NCI-H2227 (cell line): ENCODE data around the gene ANKLE1.

Experiments used
- DNase-seq: peaks from one replicate; lab custom pipeline; 2025; ENCODE audit not compliant: unreplicated experiment; lab: John Stamatoyannopoulos, UW

The ANKLE1 gene

DNA sequence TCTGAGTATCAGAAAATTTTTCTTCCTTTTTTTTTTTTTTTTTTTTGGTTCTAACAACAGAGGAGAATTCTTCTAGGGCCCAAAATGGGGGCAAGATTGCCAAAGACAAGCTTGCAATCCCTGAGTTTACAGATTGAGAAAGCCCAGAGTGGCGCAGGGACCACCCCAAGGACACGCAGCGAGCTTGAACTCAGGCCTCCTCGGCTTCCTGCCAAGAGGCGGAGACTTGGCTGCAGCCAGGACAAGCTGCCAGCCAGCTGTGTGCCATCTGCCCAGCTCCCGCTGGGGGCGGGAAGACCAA is 23.5 kb downstream of the ANKLE1 start:
- DNase-seq = no peak

DNA sequence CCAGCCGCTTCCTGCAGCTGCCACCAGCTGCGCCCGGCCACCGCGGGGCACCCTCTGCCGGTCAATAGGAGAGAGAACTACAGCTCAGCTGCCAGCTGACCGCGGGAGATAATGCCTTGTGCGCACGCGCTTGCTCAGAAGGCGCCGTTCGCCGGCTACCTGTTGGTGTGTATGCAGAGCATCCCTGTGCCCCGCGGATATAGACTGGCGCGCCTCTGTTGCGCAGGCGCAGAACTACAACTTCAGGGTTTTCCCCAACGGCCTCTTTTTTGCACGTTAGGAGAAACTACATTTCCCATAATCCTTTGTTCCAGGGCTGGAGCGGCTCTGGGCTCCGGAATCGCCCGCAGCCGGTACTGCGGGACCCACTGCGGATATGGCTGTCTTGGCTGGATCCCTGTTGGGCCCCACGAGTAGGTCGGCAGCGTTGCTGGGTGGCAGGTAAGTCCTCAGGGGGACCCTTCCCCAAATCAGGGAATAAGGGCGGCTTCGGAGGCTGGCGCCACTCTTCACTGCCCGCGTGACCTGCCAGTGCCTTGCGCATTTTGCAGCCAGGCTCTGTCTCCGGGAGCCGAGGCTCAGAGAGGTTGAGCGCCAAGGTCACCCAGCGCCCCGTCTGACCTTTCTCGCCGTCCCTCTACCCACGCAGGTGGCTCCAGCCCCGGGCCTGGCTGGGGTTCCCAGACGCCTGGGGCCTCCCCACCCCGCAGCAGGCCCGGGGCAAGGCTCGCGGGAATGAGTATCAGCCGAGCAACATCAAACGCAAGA is 24.0 kb downstream of the ANKLE1 start, which contains the start of gene MRPL34:
TSS of gene MRPL34 (plus strand) at position 356 of the 768 bp plus-strand sequence. CDS start at position 377, 21 bp downstream.
- peak; percentile 98 for DNase-seq

DNA sequence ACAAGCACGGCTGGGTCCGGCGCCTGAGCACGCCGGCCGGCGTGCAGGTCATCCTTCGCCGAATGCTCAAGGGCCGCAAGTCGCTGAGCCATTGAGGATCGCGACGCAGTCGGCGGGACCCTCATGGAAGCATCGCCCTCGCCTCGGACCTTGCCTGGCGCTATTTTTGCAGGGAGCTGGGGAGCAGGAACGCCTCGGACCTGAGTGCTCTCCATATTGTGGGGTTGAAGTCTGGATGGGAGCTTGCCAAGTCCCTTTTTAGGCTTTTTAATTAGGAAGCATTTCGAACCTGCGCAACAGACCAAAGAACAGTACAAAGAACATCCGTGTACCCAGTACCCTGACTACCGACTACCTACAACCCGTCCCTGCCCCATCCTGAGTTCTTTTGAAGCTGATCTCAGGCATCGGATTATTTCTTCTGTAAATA is 24.6 kb downstream of the ANKLE1 start:
- no peak for DNase-seq

GRCh38 chr19:17307876-17308377 is 26.2 kb downstream of the ANKLE1 start:
- DNase-seq = no peak

DNA sequence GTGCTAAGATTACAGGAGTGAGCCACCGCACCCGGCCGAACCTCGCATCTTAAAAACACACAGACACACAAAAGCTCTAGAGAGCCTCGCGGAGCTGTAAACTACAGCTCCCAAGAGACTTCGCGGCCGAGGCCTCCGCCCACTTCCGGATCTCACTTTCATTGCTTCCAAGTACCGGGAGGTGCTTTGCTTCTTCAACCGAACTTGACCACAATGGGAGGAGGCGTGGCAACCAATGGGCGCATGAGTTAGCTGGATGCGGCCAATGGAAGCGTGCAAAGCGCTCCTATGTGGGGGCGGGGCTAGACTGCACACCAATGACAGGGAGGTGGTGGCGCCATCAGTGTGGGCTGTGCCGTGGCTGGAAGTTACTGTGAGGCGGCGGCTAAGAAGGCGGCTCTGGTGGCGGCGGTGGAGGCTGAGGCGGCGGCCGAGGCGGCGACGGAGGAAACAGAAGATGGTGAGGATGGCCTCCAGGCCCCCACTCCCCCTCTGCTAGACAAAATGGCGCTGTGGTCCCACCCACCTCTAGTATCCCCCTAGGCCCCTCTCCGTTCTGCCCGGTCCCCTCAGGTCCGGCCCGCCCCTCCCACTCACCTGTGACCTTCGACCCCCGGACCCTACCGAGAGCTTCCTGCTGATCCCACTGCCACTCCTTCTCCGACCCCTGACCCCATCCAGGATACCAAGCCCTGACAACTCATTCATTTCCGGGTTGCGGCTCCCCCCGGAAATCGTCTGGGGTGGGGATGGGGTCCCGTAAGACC is 27.7 kb downstream of the ANKLE1 start, which contains the start of gene DDA1:
TSS of gene DDA1 (plus strand) at position 366 of the 767 bp plus-strand sequence. CDS start at position 458, 92 bp downstream.
- DNase-seq = peak; percentile 99

GRCh38 chr19:17309965-17310461 is 28.3 kb downstream of the ANKLE1 start:
- no peak for DNase-seq

DNA sequence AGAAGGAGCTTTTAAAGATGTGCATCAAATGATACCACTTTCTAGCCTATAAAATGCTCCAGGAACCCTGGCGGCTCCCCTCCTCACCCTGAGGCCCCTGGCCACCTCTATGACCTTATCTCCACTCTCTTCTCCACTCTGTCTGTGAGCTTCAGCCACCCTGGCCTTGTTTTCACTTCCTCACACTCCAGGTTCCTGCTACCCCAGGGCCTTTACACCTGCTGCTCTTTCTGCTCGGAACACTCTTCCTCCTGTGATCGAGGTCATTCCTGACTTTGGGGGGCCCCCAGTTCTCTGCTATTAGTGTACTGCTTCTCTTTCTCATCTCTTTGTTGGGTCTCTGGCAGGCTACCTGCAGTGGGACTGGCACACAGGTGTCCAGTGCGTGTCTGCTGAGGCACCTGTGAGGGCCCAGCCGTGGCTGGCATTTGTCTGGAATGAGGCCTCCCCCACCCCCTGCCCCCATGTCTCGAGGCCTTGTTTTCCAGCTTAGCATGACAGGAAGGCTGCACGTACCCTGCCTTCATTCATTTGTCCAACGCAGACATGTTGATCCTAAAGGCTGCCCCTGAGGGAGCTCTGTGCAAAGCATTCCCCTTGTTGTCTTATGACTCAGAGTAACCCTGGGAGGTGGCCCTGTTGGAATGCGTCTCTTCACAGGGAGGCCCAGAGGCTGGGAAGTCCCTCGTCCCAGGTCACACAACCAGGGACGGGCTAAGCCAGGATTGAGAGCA is 29.9 kb downstream of the ANKLE1 start:
- DNase-seq = no peak

GRCh38 chr19:17312189-17313113 is 30.8 kb downstream of the ANKLE1 start:
- no peak for DNase-seq

DNA sequence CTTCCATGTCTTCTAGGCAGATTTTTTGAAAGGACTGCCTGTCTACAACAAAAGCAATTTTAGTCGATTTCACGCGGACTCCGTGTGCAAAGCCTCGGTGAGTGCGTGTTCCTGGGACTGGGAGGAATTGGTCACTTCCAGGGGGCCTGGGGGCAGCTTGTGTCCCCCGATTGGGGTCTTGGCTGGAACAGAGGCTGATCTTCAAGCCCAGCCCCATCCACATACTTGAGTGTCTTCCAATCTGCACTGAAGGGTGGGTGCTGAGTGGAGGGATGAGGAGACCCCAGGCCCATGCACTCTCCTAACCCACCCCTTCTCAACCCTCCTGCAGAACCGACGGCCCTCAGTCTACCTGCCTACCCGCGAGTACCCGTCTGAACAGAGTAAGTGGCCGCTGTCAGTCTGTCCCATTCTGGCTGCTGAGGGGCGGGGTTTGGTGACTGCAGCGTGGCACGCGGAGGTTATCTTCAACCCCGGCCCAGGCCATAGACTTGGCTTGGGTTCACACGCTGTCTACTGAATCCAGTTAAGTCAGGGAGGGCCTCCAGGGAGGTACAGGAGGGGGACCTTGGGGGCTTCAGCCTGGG is 32.4 kb downstream of the ANKLE1 start:
- no peak for DNase-seq

- DNase-seq = no peak
These were observed 37.3 kb downstream of the ANKLE1 start for GRCh38 chr19:17318966-17319365.

- DNase-seq = no peak
These were observed 38.0 kb downstream of the ANKLE1 start for GRCh38 chr19:17319473-17320238.

GRCh38 chr19:17320435-17320834 is 38.7 kb downstream of the ANKLE1 start:
- DNase-seq = no peak

GRCh38 chr19:17321655-17322489 is 40.2 kb downstream of the ANKLE1 start:
- no peak for DNase-seq

DNA sequence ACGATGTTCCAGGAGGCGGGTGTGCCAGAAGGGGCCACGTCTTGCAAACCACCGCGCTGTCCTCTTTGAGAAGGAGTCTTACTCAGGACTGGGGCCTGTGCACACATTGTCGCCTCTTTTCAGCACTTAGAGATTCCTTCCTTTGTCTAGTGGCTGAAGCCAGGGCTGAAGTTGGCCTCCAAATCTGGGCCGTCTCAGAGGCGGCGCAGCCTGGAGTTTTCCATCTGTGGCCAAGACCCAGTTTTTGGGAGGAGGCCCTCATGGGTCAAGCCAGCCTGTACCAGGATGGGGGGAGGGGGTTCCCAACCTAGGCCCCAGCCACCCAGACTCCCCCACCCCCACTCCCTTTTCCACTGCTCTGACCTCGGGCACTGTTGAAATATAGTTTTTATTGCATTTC is 41.2 kb downstream of the ANKLE1 start:
- no peak for DNase-seq

DNA sequence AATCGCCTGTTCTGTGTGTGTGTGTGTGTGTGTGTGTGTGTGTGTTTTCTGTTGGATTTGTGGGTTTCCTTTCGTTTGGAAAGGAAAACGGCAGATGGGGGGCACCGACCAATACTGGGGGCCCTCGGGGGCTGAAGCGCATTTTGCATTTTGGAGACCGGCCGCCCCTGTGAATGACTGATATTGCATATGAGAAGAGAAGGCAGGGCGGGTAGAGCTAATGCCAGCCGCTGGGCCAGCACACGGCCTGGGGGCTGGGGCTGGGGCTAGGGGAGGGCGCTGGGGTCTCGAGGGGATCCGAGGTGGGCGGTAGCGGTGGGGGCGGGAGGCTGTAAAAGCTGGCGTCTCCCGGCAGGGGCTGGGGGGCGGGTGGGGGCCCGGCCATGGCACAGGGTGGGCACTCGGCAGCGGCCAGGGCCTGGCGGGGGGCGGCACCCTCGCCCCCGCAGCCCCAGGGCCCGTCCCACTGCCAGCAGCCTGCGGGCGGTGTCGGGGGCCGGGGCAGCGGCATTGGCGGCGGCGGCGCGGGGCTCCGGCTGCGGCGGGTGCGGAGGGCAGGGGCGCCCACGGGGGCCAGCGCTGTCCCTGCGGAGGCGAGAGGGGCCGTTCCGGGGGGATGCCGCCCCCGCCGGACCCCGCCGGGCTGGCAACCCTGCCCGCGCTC is 41.7 kb downstream of the ANKLE1 start:
- no peak for DNase-seq

DNA sequence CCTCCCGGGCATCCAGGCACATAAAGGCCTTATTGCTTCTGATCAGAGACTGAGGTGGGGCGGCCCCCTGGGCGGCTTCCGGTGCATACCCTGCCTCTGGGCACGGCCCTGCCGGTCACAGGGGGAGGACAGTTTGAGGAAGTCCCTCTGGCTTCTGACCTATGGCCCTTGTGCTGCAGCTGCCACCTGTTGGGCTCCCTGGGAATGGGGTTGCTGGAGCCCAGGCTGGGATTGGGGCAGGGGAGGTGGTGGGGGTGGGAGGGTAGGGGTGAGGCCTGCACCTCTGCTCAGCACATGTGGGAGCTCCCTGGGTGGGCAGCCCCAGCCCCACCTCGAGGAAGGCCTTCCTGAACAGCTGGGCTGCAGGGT is 42.2 kb downstream of the ANKLE1 start:
- no peak for DNase-seq

GRCh38 chr19:17324357-17325114 is 42.8 kb downstream of the ANKLE1 start:
- no peak for DNase-seq
